HG02759 (cell line): ENCODE results near the gene CREB1.

ENCODE experiments used
- ATAC-seq: cut with Tn5 transposase; IDR thresholded peaks from one replicate; pipeline ENCODE4 v1.9.1; 2021; ENCODE audit warnings: mild to moderate bottlenecking, moderate library complexity; ENCODE audit not compliant: unreplicated experiment

The CREB1 gene

GRCh38 chr2:207540431-207540830 is 10.7 kb downstream of the CREB1 start:
- ATAC-seq: no peak

- ATAC-seq: no peak
Measured at GRCh38 chr2:207541933-207542332, 12.2 kb downstream of the CREB1 start.

- no peak for ATAC-seq
Measured at GRCh38 chr2:207543272-207543671, 13.5 kb downstream of the CREB1 start.

- no peak for ATAC-seq
Measured at GRCh38 chr2:207546822-207547221, 17.1 kb downstream of the CREB1 start.

- no peak for ATAC-seq
Measured at GRCh38 chr2:207549145-207549544, 19.4 kb downstream of the CREB1 start.

- ATAC-seq: no peak
Measured at GRCh38 chr2:207558079-207558491, 28.3 kb downstream of the CREB1 start.

- no peak for ATAC-seq
Measured at GRCh38 chr2:207561386-207562080, 31.8 kb downstream of the CREB1 start.

- no peak for ATAC-seq
Measured at GRCh38 chr2:207565736-207566500, 36.2 kb downstream of the CREB1 start.

- no peak for ATAC-seq
Measured at GRCh38 chr2:207567671-207568070, 37.9 kb downstream of the CREB1 start.

- no peak for ATAC-seq
Measured at GRCh38 chr2:207571370-207571769, 41.6 kb downstream of the CREB1 start.

- no peak for ATAC-seq
Measured at GRCh38 chr2:207584952-207585351, 55.2 kb downstream of the CREB1 start.

GRCh38 chr2:207587305-207587704 is 57.5 kb downstream of the CREB1 start:
- ATAC-seq: no peak

GRCh38 chr2:207589143-207589542 is 59.4 kb downstream of the CREB1 start:
- ATAC-seq: no peak

- no peak for ATAC-seq
Measured at GRCh38 chr2:207593277-207593676, 63.5 kb downstream of the CREB1 start.

- ATAC-seq: no peak
Measured at GRCh38 chr2:207594264-207594663, 64.5 kb downstream of the CREB1 start.

- no peak for ATAC-seq
Measured at GRCh38 chr2:207594731-207595130, 65.0 kb downstream of the CREB1 start.

GRCh38 chr2:207599636-207600035 is 69.9 kb downstream of the CREB1 start:
- ATAC-seq: no peak

GRCh38 chr2:207600231-207600630 is 70.5 kb downstream of the CREB1 start:
- ATAC-seq: no peak

- no peak for ATAC-seq
Measured at GRCh38 chr2:207601774-207602173, 72.0 kb downstream of the CREB1 start.

- ATAC-seq: no peak
Measured at GRCh38 chr2:207603486-207603885, 73.7 kb downstream of the CREB1 start.

GRCh38 chr2:207606399-207606798 is 76.6 kb downstream of the CREB1 start:
- ATAC-seq: no peak

GRCh38 chr2:207606829-207607228 is 77.1 kb downstream of the CREB1 start:
- ATAC-seq: no peak
